IPS-18c (cell line): Measurements from ENCODE around the gene GLCCI1.

Experiments
- H3K4me3 ChIP-seq: 2 replicates; pipeline ENCODE4 v1.7.0; 2013; ENCODE audit warnings: low read depth, mild to moderate bottlenecking, low read length, moderate library complexity; ENCODE audit not compliant: insufficient read depth
- H3K9me3 ChIP-seq: one replicate; pipeline ENCODE4 v1.6.1; 2013; ENCODE audit warnings: mild to moderate bottlenecking, low read length, moderate library complexity; ENCODE audit not compliant: control insufficient read depth, insufficient read depth

The GLCCI1 gene

GRCh38 chr7:7956531-7957128 is 12.0 kb upstream of the GLCCI1 start:
- H3K4me3 ChIP-seq = no peak overlapping the region

GRCh38 chr7:7957513-7957912 is 11.1 kb upstream of the GLCCI1 start:
- Histone ChIP-seq H3K9me3 (no peaks in the 10 kb centered on the region), H3K4me3 (no peak overlapping the region)

More at GRCh38 chr7:7956531-7957128, 12.0 kb upstream of the GLCCI1 start:
- H3K9me3 ChIP-seq = no peaks in the 10 kb centered on the region

GRCh38 chr7:7959979-7960670 is 8.5 kb upstream of the GLCCI1 start:
- no peak overlapping the region for H3K4me3 ChIP-seq
- H3K9me3 ChIP-seq = no peaks in the 10 kb centered on the region

GRCh38 chr7:7962851-7963250 is 5.7 kb upstream of the GLCCI1 start:
- no peaks in the 10 kb centered on the region for H3K9me3 ChIP-seq
- H3K4me3 ChIP-seq = no peak overlapping the region

- H3K9me3 ChIP-seq = no peaks in the 10 kb centered on the region
- H3K4me3 ChIP-seq = no peak overlapping the region
These were observed 4.3 kb upstream of the GLCCI1 start for GRCh38 chr7:7964250-7964649.

GRCh38 chr7:7964691-7965090 is 3.9 kb upstream of the GLCCI1 start:
- H3K9me3 ChIP-seq = no peaks in the 10 kb centered on the region
- H3K4me3 ChIP-seq = no peak overlapping the region

- Histone ChIP-seq H3K4me3 (no peak overlapping the region), H3K9me3 (no peaks in the 10 kb centered on the region)
These were observed 3.3 kb upstream of the GLCCI1 start for GRCh38 chr7:7965301-7965700.

GRCh38 chr7:7966141-7966734 is 2.4 kb upstream of the GLCCI1 start:
- Histone ChIP-seq H3K4me3 (no peak overlapping the region), H3K9me3 (no peaks in the 10 kb centered on the region)

GRCh38 chr7:7967886-7968543 is 581 bp upstream of the GLCCI1 start:
- Histone ChIP-seq H3K4me3 (peak overlapping the region; percentile 51), H3K9me3 (no peaks in the 10 kb centered on the region)

- H3K4me3 ChIP-seq = peak overlapping the region; percentile 90
- H3K9me3 ChIP-seq = no peaks in the 10 kb centered on the region
These were observed 975 bp downstream of the GLCCI1 start for GRCh38 chr7:7969306-7970236.

- Histone ChIP-seq H3K4me3 (peak overlapping the region; percentile 90), H3K9me3 (no peaks in the 10 kb centered on the region)
These were observed 1.6 kb downstream of the GLCCI1 start for GRCh38 chr7:7970237-7970530.

- H3K9me3 ChIP-seq = no peaks in the 10 kb centered on the region
- peak overlapping the region; percentile 90 for H3K4me3 ChIP-seq
These were observed 2.1 kb downstream of the GLCCI1 start for GRCh38 chr7:7970531-7971307.

GRCh38 chr7:7971308-7972040 is 2.9 kb downstream of the GLCCI1 start:
- H3K4me3 ChIP-seq = no peak overlapping the region
- H3K9me3 ChIP-seq = no peaks in the 10 kb centered on the region

- H3K4me3 ChIP-seq = no peak overlapping the region; the same call in 1 of the 2 replicates
These were observed 3.5 kb downstream of the GLCCI1 start for GRCh38 chr7:7972128-7972527.

GRCh38 chr7:7972922-7973594 is 4.5 kb downstream of the GLCCI1 start:
- H3K4me3 ChIP-seq = no peak overlapping the region

More at GRCh38 chr7:7972128-7972527, 3.5 kb downstream of the GLCCI1 start:
- no peaks in the 10 kb centered on the region for H3K9me3 ChIP-seq

More at GRCh38 chr7:7972922-7973594, 4.5 kb downstream of the GLCCI1 start:
- H3K9me3 ChIP-seq = no peaks in the 10 kb centered on the region
